ENCODE measurements around the gene CABP4.

Gene CABP4

DNA sequence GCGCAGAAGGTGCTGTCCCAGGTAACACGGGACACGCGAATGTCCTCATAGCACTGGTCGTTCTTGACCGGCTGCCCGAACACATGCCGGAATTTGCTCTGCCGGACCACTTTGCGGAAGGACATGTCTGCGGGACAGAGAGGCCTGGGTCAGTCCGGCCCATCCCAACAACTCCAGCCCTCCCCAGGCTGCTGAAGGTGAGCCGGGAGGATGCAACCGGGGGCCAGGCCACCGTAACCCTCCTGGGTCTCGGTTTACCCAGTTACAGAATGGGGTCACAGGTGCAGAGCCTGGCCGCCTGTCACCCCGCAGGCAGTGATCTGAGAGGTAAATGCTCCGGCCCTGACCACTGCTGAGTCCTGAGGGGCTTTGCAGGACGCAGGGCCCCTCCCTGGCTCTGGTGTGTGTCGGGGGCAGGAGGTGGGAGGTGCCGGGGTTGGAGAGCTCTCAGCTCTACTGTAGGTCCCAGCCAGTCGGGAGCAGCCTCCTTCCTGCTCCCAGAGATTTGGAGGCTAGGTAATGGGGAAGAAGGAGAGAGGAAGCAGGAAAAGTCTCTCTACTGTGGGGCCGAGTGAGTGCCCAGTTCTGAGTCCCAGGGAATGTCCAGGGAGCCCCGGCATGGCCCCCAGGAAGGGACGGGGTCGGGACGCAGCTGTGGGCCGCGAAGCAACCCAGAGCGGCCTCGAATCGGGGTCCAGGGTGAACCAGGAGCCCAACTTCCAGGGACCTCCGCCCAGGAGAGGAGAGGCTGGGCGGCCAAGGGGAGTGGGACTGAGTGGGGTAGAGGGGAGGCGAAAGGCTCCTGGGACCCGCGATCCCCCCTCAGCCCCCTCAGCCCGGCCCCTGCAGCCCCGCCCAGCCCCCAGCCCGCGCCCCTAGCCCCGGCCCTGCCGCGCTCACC lies 12.4 kb upstream of the CABP4 start:
- Histone ChIP-seq H3K36me3 (ENCODE audit: insufficient read depth) (no peaks in the 10 kb centered on the region), H3K4me2 (no peak overlapping the region), H3K27ac (no peak overlapping the region), H3K27me3 (ENCODE audit: insufficient read depth, low read depth) (peaks cover 25% of the 10 kb centered on the region), H4K20me1 (ENCODE audit: insufficient read depth) (no peaks in the 10 kb centered on the region), H3K4me1 (ENCODE audit: low read depth, poor library complexity, severe bottlenecking) (no peaks in the 10 kb centered on the region), H3K4me3 (IDR thresholded peaks at IDR 0.05; ENCODE audit: insufficient read depth, low read depth, low read length) (no peak overlapping the region), H3K79me2 (ENCODE audit: insufficient read depth, low read depth) (no peaks in the 10 kb centered on the region), H3K9ac (no peak overlapping the region), H2AFZ (ENCODE audit: low read depth) (no peak overlapping the region)
- TF ChIP-seq, protein P1, sequence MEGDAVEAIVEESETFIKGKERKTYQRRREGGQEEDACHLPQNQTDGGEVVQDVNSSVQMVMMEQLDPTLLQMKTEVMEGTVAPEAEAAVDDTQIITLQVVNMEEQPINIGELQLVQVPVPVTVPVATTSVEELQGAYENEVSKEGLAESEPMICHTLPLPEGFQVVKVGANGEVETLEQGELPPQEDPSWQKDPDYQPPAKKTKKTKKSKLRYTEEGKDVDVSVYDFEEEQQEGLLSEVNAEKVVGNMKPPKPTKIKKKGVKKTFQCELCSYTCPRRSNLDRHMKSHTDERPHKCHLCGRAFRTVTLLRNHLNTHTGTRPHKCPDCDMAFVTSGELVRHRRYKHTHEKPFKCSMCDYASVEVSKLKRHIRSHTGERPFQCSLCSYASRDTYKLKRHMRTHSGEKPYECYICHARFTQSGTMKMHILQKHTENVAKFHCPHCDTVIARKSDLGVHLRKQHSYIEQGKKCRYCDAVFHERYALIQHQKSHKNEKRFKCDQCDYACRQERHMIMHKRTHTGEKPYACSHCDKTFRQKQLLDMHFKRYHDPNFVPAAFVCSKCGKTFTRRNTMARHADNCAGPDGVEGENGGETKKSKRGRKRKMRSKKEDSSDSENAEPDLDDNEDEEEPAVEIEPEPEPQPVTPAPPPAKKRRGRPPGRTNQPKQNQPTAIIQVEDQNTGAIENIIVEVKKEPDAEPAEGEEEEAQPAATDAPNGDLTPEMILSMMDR (conservative IDR thresholded peaks at IDR 0.05; ENCODE audit: low read depth, low read length) = no peak

DNA sequence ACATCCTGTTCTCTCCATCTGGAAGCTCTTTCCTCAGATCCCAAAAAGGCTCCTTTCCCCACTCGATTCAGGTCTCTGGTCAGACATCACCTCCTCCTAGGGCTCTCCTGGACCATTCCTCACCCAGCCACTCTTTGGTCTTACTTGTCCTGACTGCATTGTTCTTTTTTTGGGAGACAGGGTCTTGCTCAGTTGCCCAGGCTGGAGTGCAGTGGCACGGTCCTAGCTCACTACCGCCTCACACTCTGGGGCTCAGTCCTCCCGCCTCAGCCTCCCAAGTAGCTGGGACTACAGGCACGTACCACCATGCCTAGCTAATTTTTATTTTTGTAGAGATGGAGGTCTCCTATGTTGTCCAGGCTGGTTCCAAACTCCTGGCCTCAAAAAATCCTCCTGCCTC lies 9.6 kb upstream of the CABP4 start:
- Histone ChIP-seq H3K27me3 (ENCODE audit: insufficient read depth, low read depth) (peaks cover 30% of the 10 kb centered on the region), H3K9ac (no peak overlapping the region), H4K20me1 (ENCODE audit: insufficient read depth) (no peaks in the 10 kb centered on the region), H2AFZ (ENCODE audit: low read depth) (no peak overlapping the region), H3K4me2 (no peak overlapping the region), H3K4me1 (ENCODE audit: low read depth, poor library complexity, severe bottlenecking) (no peaks in the 10 kb centered on the region), H3K27ac (no peak overlapping the region), H3K79me2 (ENCODE audit: insufficient read depth, low read depth) (no peaks in the 10 kb centered on the region), H3K36me3 (ENCODE audit: insufficient read depth) (no peaks in the 10 kb centered on the region), H3K4me3 (IDR thresholded peaks at IDR 0.05; ENCODE audit: insufficient read depth, low read depth, low read length) (no peak overlapping the region)
- TF ChIP-seq, protein P1 (conservative IDR thresholded peaks at IDR 0.05; ENCODE audit: low read depth, low read length) = no peak

DNA sequence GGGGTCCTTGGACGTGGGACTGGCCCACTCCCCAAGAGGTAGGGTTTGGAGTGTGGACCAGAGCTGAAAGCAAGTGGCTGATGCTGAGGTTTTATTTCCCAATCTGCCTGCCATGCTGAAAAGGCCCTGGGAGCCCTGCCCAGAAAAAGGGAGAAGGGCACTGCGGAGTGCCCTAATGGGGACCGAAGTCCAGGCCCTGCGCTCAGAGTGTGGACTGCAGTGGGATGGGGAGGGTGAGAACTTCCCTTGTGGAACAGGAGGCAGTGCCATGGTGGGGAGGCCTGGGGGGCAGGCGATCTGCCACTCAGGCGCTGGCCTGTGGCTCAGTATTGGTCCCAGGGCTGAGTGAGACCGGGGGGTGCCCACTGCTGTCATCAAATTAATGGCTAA lies 6.9 kb upstream of the CABP4 start:
- TF ChIP-seq, protein P1 (conservative IDR thresholded peaks at IDR 0.05; ENCODE audit: low read depth, low read length) = no peak

DNA sequence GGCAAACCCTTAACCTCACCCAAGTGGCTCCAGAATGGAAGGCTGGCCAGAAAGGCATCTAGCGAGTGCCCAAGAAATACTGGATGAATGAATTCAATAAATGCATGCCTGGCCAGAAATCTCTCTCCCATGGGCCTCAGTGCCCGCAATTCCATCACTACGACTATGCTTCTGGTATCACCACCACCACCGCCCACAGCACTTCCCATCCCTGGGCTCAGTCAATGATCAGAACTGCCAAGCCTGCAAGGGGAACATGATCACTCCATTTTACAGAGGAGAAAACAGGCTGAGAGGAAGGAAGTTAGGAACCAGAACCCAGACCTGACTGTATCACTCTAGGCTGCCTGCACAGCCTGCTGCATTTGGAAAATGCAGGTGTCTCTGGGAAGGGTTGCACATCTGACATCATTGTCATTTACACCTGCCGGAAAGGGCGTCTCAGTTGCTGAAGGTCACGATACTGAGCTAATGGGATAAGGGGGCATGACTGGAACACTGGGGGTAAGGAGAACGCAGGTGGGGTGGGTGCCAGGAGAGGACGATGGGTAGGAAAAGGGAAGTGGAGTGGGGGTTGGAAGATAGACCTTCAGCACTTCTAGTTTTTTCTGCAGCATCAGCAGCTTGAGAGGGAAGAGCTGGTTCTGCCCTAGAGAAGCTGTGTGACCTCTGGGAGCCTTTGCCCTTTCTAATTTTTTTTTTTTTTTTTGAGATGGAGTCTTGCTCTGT lies 5.9 kb upstream of the CABP4 start:
- H3K27me3 ChIP-seq (ENCODE audit: insufficient read depth, low read depth) = peaks cover 30% of the 10 kb centered on the region
- H3K9ac ChIP-seq = no peak overlapping the region
- TF ChIP-seq, protein P1 (conservative IDR thresholded peaks at IDR 0.05; ENCODE audit: low read depth, low read length) = no peak
- H3K4me3 ChIP-seq (IDR thresholded peaks at IDR 0.05; ENCODE audit: insufficient read depth, low read depth, low read length) = no peak overlapping the region
- H3K4me2 ChIP-seq = no peak overlapping the region
- no peaks in the 10 kb centered on the region for H4K20me1 ChIP-seq (ENCODE audit: insufficient read depth)
- no peak overlapping the region for H2AFZ ChIP-seq (ENCODE audit: low read depth)
- H3K79me2 ChIP-seq (ENCODE audit: insufficient read depth, low read depth) = no peaks in the 10 kb centered on the region
- no peak overlapping the region for H3K27ac ChIP-seq
- H3K4me1 ChIP-seq (ENCODE audit: low read depth, poor library complexity, severe bottlenecking) = no peaks in the 10 kb centered on the region
- H3K36me3 ChIP-seq (ENCODE audit: insufficient read depth) = no peaks in the 10 kb centered on the region

More for the DNA sequence above, 6.9 kb upstream of the CABP4 start:
- Histone ChIP-seq H3K36me3 (ENCODE audit: insufficient read depth) (no peaks in the 10 kb centered on the region), H3K27ac (no peak overlapping the region), H2AFZ (ENCODE audit: low read depth) (no peak overlapping the region), H3K4me1 (ENCODE audit: low read depth, poor library complexity, severe bottlenecking) (no peaks in the 10 kb centered on the region), H3K27me3 (ENCODE audit: insufficient read depth, low read depth) (peaks cover 30% of the 10 kb centered on the region), H3K4me2 (no peak overlapping the region), H3K4me3 (IDR thresholded peaks at IDR 0.05; ENCODE audit: insufficient read depth, low read depth, low read length) (no peak overlapping the region), H4K20me1 (ENCODE audit: insufficient read depth) (no peaks in the 10 kb centered on the region), H3K9ac (no peak overlapping the region), H3K79me2 (ENCODE audit: insufficient read depth, low read depth) (no peaks in the 10 kb centered on the region)

Data from KMS-11 (cell line).